ENCODE data around the gene URGCP. TPM values are rescaled to one million over a fixed set of nuclear protein-coding genes. Genes with fewer than 3 reads are reported as not detected.
A peak's percentile ranks its signal among the peaks of the same experiment; 100 is the strongest.

The URGCP gene
- total and polyA plus RNA-seq, 2 experiments from 2014 or later, result 7.2 to 13.2 TPM

GRCh38 chr7:43868681-43869005 lies 37.8 kb downstream of the URGCP start (continued):
- TF ChIP-seq ZNF462 (CRISPR knock-in tag; IDR thresholded peaks at IDR 0.05) (no peak), POLR2AphosphoS5 (IDR thresholded peaks at IDR 0.05; ENCODE audit: low read depth) (no peak), JUNB (IDR thresholded peaks at IDR 0.05; ENCODE audit: unreplicated experiment) (no peak), ZNF114 (CRISPR knock-in tag; IDR thresholded peaks at IDR 0.05) (no peak), STAT1 (IDR thresholded peaks at IDR 0.05; ENCODE audit: unreplicated experiment) (no peak)

- Histone ChIP-seq H2AFZ (no peak overlapping the region; the same call in 1 of the 2 replicates), H3K36me3 (ENCODE audit: insufficient read depth) (peaks cover 16% of the 10 kb centered on the region)
- DNase-seq (ENCODE audit: low spot score), result no peak
Measured at GRCh38 chr7:43868181-43868580, 38.2 kb downstream of the URGCP start.

More at GRCh38 chr7:43868181-43868580, 38.2 kb downstream of the URGCP start:
- Histone ChIP-seq H3F3A (replicated peaks; ENCODE audit: low read depth) (peaks cover 2% of the 10 kb centered on the region; the same call in 1 of the 2 replicates), H3K79me2 (replicated peaks; ENCODE audit: insufficient read depth) (peaks cover 11% of the 10 kb centered on the region), H4K20me1 (replicated peaks; ENCODE audit: insufficient read depth) (no peaks in the 10 kb centered on the region), H3K27ac (ENCODE audit: low read depth) (no peak overlapping the region), H3K4me2 (peak overlapping the region; percentile 98), H3K9me2 (ENCODE audit: insufficient read depth) (0 out of 2 replicates have a peak, but pooled peaks cover 1% of the 10 kb centered on the region), H3K4me1 (ENCODE audit: insufficient read depth) (peaks cover 23% of the 10 kb centered on the region), H3K27me3 (ENCODE audit: insufficient read depth) (no peaks in the 10 kb centered on the region), H3K4me3 (peak overlapping the region; percentile 63)
- ATAC-seq, result no peak
- Mint-ChIP-seq H3K4me3 (peak overlapping the region; percentile 81), H3K4me1 (peaks cover 33% of the 10 kb centered on the region), H3K27ac (no peak overlapping the region), H3K9me3 (peaks cover 4% of the 10 kb centered on the region; the same call in 2 of the 3 replicates), H3K27me3 (ENCODE audit: insufficient read depth, low read depth, poor library complexity) (peaks cover 8% of the 10 kb centered on the region), H3K36me3 (ENCODE audit: low read depth) (peaks cover 34% of the 10 kb centered on the region)
- no peak for TF ChIP-seq CREB1 (CRISPR knock-in tag; IDR thresholded peaks at IDR 0.05; ENCODE audit: low read depth)
- no peak for TF ChIP-seq EZH2phosphoT487 (IDR thresholded peaks at IDR 0.05; ENCODE audit: unreplicated experiment)
- TF ChIP-seq POLR2AphosphoS5 (IDR thresholded peaks at IDR 0.05; ENCODE audit: low read depth), result no peak
- TF ChIP-seq ETS1 (IDR thresholded peaks at IDR 0.05), result no peak
- no peak for TF ChIP-seq EZH2 (IDR thresholded peaks at IDR 0.05; ENCODE audit: low read depth, unreplicated experiment)

All from GM23338 (cell line).